Left lung (tissue), 10 donors: ENCODE measurements around the gene TMEM219. TPM values are rescaled to one million over a fixed set of nuclear protein-coding genes. Genes with fewer than 3 reads are reported as not detected.

Experiments
- ATAC-seq: fragments of 200-7000 bp; cut with Tn5 transposase; one replicate; pipeline ENCODE4 v1.9.1; 2020; ENCODE audit warnings: moderate library complexity
- DNase-seq, 4 donors: peaks; one replicate each; pipeline ENCODE4 v3.0.0-alpha.2; 2013 to 2020
- H3K27ac ChIP-seq, 2 donors: fragments of 200-600 bp; sonication (generic) in 1 of 2; one replicate each; pipeline versions ENCODE4 v1.5.0 to v1.8.0; 2020 to 2021
- H3K27me3 ChIP-seq, 2 donors: fragments of 200-600 bp; sonication (generic) in 1 of 2; one replicate each; pipeline versions ENCODE4 v1.5.0 to v1.8.0; 2020 to 2021
- H3K36me3 ChIP-seq, 2 donors: fragments of 200-600 bp; sonication (generic) in 1 of 2; one replicate each; pipeline versions ENCODE4 v1.5.0 to v1.8.0; 2020 to 2021
- H3K4me1 ChIP-seq, 2 donors: fragments of 200-600 bp; one replicate each; pipeline ENCODE4 v1.8.0; 2021
- H3K4me3 ChIP-seq, 2 donors: fragments of 200-600 bp; sonication (generic) in 1 of 2; one replicate each; pipeline versions ENCODE4 v1.5.0 to v1.8.0; 2020 to 2021; ENCODE audit warnings: mild to moderate bottlenecking in 1 of 2
- H3K9me3 ChIP-seq, 2 donors: fragments of 200-600 bp; sonication (generic) in 1 of 2; one replicate each; pipeline versions ENCODE4 v1.5.0 to v1.8.0; 2020 to 2021
- CTCF ChIP-seq, 2 donors: fragments of 200-600 bp; sonication (generic) in 1 of 2; IDR thresholded peaks; one replicate each; pipeline versions ENCODE4 v1.5.0 to v1.8.0; 2021; ENCODE audit warnings: antibody characterized with exemption in 2 of 2
- intact Hi-C, 2 donors: fragments of 100-400 bp; cut with DNase I; formaldehyde crosslinking; loops; one replicate each; pipeline versions ENCODE4 v1.11.2 to v1.14.2; 2022
- polyA plus RNA-seq, 6 donors: library from polyadenylated mRNA; unstranded; fragments of 120-200 nt; gene quantifications; one replicate each; pipeline ENCODE4 v1.2.1, GENCODE V29; 2013; ENCODE audit not compliant: insufficient read length in 6 of 6
- total RNA-seq, 2 donors: library from RNA; stranded (reverse); fragmentation: NEBNext Ultra II Directional; extraction: Animal tissue kit (Norgen Biotek cat#: 25700); gene quantifications; one replicate each; pipeline ENCODE4 v1.2.1, GENCODE V29; 2021
- donor health status: DM: no; HTN: yes; CAD: no.
- donor health status: DM: no; HTN: no; CAD: no.

Gene TMEM219
- total and polyA plus RNA-seq, 8 donors, result 103 to 154 (median 118) TPM

GRCh38 chr16:30006659-30007377 lies 44.9 kb downstream of the TMEM219 start:
- Histone ChIP-seq H3K27ac (no peak overlapping the region), H3K4me1 (peaks cover 12 to 27% of the 10 kb centered on the region in 2 donors), H3K36me3 (peaks cover 0 to 23% of the 10 kb centered on the region in 2 donors), H3K9me3 (no peaks in the 10 kb centered on the region), H3K27me3 (peaks cover 25 to 47% of the 10 kb centered on the region in 2 donors), H3K4me3 (no peak overlapping the region)
- ATAC-seq, result no peak
- TF ChIP-seq CTCF (IDR thresholded peaks at IDR 0.05), result no peak
- intact Hi-C loops, result loop anchor here in 1 of 2 donors (10.0 kb wide), 3 partner anchors 82 to 302 kb away; partner anchors contain the start of gene KCTD13
- peak in 1 of 4 donors; percentile 73 for DNase-seq

- intact Hi-C loops, result loop anchor here in 1 of 2 donors (10.0 kb wide), 3 partner anchors 83 to 303 kb away; partner anchors contain the start of gene KCTD13
- ATAC-seq (no peak), DNase-seq (no peak)
- Histone ChIP-seq H3K4me1 (peaks cover 12 to 27% of the 10 kb centered on the region in 2 donors), H3K9me3 (no peaks in the 10 kb centered on the region), H3K36me3 (peaks cover 0 to 16% of the 10 kb centered on the region in 2 donors), H3K27ac (no peak overlapping the region), H3K4me3 (no peak overlapping the region), H3K27me3 (peaks cover 29 to 54% of the 10 kb centered on the region in 2 donors)
- no peak for TF ChIP-seq CTCF (IDR thresholded peaks at IDR 0.05)
These were observed 45.6 kb downstream of the TMEM219 start for GRCh38 chr16:30007378-30007895.

DNA sequence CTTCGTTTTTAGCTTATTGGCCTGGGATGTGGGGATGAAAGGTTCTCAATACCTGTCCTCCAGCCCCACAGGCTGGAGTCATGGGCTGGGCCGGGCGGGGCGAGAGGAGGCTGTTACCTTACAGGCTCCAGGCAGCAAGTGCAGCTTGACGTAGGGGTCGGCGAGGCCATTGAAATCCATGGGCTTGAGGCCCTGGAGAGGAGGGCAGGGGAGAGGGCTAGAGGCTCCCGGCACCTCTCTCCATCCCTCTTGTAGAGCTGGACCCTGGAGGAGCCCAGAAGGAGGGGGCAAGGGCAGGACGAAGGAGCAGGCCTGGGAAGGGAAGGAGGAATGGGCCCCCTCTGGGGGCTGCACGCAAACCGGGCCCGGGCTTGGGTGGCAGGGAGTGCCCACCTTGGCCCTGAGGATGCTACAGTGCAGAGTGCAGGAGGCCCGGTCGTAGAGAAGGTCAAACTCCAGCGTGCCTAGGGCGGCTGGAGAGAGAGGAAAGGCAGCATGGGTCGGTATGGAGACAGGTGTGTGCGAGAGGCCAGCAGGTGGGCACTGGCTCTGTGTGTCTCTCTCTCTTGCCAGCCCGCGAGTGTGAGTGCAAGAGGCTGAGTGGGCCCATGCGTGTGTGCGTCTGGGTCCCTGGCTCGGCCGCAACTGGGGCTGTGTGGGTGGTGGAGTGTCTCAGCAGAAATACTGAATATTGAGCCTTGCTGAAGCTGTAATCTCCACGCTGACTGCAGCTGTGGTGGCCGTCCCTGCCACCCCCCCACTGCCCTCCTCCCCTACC lies 47.4 kb downstream of the TMEM219 start:
- Histone ChIP-seq H3K4me3 (no peak overlapping the region), H3K27me3 (peaks cover 29 to 64% of the 10 kb centered on the region in 2 donors), H3K9me3 (no peaks in the 10 kb centered on the region), H3K27ac (no peak overlapping the region), H3K36me3 (peaks cover 0 to 2% of the 10 kb centered on the region in 2 donors), H3K4me1 (peaks cover 12 to 27% of the 10 kb centered on the region in 2 donors)
- ATAC-seq, result no peak
- no peak for DNase-seq
- TF ChIP-seq CTCF (IDR thresholded peaks at IDR 0.05), result no peak
- intact Hi-C loops, result loop anchor here in 1 of 2 donors (10.0 kb wide), 3 partner anchors 84 to 304 kb away; partner anchors contain the start of gene KCTD13

- no peak for DNase-seq
- Histone ChIP-seq H3K4me3 (peak overlapping the region; percentile 15 to 28), H3K36me3 (no peaks in the 10 kb centered on the region), H3K9me3 (no peaks in the 10 kb centered on the region), H3K27me3 (peaks cover 29 to 64% of the 10 kb centered on the region in 2 donors), H3K4me1 (peaks cover 12 to 18% of the 10 kb centered on the region in 2 donors), H3K27ac (no peak overlapping the region)
- TF ChIP-seq CTCF (IDR thresholded peaks at IDR 0.05), result no peak
- no peak for ATAC-seq
- intact Hi-C loops, result loop anchor here in 1 of 2 donors (10.0 kb wide), 3 partner anchors 85 to 305 kb away; partner anchors contain the start of gene KCTD13
These were observed 48.3 kb downstream of the TMEM219 start for GRCh38 chr16:30009990-30010843.
